Mesenteric fat pad (tissue), 1 donor: Measurements from ENCODE around the gene SHD. TPM values are rescaled to one million over a fixed set of nuclear protein-coding genes. Genes with fewer than 3 reads are reported as not detected.

Experiments used
- DNase-seq: peaks from one replicate; pipeline ENCODE4 v3.0.0-alpha.2; 2020; ENCODE audit warnings: low spot score
- total RNA-seq: library from RNA; stranded (reverse); fragmentation: NEBNext Ultra II Directional; extraction: Animal tissue kit (Norgen Biotek cat#: 25700); gene quantifications from one replicate; pipeline ENCODE4 v1.2.1, GENCODE V29; 2021
- donor health status: DM: yes; HTN: yes; CAD: no.

Gene SHD
- total RNA-seq, 1 donor from 2014 or later: not detected

DNA sequence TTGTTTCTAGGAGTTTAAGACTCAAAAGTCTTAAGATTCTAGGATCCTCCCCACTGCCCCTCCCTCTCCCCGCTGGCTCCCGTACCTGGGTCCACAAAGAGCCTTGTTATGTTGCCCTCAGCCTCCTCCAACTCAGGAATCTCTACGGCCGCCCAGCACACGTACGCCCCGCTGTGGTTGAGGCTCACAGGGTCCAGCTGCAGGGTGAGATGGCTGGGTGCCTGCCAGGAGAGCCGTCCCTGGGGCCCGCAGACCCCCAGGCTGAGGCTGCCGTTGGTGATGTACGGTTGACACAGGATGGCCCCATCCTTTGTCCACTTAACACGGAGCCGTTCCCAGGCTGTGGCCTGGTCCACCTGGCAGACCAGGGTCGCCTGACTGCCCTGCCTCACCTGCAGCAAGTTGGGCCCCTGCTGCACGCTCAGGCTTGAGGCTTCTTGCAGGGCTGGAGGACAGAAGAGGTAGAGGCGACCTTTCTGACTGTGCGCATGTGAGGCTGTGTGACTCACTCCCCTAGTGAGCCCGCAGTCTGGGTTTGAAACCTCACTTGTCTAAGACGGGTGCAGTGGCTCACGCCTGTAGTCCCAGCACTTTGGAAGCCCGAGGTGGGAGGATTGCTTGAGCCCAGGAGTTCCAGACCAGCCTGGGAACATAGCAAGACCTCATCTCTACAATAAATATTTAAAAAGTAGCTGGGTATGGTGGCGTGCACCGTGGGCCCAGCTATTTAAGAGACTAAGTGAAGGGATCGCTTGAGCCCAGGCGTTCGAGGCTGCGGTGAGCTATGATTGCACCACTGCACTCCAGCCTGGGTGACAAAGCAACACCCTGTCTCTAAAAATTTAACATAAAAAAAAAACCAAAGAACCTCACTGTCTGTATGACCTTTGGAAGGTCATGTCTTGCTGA lies 19.1 kb downstream of the SHD start:
- no peak for DNase-seq

DNA sequence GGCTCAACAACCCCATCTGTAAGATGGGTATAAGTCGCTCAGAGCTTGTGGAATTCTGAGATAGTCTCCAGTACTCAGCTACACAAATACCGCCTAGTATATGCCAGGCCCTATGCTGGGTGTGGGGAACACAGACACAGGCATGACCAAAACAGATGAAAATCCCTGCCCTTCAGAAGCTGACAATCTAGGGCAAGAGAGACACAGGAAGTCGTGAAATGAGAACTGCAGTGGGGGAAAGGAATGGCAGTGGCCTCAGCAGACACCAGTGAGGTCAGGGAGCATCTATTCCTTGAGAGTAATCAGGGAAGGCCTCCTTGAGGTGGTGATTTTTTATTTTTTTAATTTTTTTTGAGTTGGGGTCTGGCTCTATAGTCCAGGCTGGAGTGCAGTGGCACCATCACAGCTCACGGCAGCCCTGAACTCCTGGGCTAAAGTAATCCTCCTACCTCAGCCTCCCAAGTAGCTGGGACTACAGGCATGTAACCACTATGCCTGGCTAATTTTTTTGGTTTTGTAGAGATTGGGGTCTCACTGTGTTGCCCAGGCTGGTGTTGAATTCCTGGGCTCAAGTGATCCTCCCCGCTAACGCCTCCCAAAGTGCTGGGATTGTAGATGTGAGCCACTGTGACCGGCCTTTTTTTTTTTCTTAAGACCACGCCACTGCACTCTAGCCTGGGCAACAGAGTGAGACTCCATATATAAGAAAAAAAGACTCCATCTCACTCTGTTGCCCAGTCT lies 19.9 kb downstream of the SHD start:
- DNase-seq: no peak

DNA sequence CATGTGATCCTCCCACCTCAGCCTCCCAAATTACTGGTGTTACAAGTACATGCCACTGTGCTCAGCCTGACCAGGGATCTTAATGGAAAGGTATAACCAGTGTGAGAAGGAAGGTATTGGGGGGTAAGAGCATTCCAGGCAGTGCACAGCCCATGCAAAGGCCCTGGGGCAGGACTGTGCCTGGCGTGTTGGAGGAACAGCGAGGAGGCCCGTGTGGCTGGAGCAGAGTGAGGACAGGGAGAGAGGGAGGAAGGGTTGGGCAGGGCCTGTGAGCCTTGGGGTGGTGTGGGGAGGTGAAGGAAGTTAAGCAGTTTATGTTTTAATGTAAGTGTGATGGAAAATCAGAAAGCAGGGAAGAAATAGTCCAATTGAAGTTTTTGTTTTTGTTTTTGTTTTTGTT lies 21.5 kb downstream of the SHD start:
- no peak for DNase-seq

DNA sequence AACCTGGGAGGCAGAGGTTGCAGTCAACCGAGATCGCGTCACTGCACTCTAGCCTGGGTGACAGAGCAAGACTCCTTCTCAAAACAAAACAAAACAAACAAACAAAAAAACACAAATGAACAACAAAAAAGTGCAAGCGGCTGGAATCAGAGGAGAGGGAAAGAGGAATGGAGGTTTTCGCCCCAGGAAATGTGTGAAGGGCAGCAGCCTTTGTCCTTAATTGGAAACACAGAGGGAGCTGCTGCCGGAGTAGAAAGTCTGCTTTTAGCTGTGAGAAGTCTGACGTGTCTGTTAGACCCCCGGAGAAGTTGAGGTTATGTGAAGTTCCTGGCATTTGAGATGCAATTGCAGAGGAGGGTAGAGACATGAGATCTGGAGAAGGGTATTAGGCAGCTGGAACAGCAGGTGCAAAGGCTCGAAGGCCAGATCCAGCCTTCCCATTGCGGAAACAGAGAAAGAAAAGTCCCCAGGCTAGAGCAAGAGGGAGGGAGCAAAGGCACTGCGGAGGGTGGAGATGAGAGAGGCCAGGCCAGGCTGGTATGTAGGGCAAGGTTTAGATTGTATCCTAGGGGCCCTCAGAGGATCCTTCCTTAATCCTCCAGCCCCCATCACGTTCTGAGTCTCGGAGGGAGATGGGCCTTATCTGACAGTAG lies 22.6 kb downstream of the SHD start:
- no peak for DNase-seq

DNA sequence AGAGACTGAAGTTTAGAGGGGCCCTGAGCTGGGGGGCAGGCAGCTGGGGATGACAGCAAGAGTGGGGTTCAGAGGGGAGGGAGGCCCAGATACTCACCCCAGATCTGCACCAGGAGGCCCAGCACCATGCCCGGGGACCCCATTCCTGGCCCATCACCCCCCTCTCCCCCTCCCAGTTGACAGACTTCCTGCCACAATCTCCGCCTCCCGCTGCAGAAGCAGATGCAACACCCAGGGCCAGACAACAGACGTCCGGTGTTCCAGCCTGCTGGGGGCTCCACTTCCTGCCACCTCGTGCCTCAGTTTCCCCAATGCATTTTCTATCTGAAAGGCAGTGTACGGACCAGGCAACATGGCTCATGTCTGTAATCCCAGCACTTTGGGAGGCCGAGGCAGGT lies 23.2 kb downstream of the SHD start, which contains the start of gene TMIGD2:
Gene TMIGD2 (minus strand): TSS at position 147 of the 398 bp plus-strand sequence. CDS start 4 bp downstream, at position 143.
- no peak for DNase-seq

DNA sequence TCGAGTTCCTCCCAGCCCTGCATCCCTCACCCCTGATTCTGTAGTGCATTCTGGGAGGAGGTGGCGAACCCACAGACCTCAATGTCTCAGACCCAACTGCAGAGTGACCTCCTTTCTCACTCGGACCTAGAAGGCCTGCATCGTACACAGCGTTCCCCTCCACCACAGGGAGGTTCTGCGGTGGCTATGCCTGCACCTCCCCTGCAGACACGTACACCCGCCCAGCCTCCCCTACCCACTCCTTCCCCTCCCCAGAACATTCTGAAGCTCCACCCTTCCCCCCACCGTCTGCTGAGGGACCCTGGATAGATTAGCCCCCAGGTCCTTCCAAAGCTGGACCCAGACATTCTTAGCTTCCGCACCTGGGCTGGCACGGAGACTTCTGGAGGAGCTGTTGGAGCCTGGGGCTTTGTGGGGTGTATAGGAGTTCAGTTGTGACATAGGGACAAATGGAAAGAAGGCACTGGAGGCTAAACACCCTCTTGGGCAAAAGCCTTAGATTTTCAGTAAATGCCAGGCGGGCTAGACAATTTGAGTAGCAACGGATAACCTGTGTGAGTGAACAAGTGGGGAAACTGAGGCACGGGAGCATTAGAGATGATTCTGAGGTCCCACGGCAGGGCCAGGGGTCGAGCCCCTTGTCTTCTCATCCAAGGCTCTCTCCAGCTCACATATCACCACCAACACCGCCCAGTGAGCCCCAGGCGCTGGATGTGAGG lies 24.9 kb downstream of the SHD start:
- no peak for DNase-seq

DNA sequence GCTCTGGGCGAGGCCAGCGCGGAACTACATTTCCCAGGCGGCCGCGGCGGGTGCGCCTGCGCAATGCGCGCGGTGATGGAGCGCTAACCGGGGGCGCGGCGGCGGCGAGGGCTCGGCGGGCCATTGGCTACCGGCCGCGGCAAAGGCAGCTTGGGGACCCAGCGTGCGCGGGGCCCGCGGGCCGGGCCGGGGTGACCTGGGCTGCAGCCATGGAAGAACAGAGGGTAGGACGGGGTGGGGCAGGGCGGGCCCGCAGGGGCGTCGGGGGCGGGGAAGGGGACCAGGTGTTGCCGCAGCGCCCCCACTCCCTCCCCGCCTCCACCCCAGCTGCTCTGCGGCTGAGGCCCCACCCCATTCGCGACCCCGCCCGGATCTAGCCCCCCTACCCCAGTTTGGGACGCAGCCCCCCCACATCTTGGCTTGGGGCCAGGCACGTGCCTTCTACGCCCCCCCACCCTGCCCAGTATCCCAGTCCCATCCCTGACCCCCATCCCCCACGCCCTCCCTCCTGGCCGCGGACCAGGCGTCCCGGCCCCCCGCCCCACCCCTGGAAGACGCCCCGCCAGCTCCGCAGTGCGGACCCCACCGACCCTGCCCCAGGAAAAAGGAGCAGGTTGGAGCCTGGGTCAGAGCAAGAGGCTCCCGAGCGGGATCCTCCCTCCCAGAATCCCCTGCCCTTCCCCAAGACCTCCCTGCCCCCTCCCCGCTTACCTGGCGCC lies 25.6 kb downstream of the SHD start, which contains the start of gene FSD1:
Gene FSD1 (plus strand): TSS at position 61 of the 719 bp plus-strand sequence. CDS start 149 bp downstream, at position 210.
- DNase-seq: no peak

DNA sequence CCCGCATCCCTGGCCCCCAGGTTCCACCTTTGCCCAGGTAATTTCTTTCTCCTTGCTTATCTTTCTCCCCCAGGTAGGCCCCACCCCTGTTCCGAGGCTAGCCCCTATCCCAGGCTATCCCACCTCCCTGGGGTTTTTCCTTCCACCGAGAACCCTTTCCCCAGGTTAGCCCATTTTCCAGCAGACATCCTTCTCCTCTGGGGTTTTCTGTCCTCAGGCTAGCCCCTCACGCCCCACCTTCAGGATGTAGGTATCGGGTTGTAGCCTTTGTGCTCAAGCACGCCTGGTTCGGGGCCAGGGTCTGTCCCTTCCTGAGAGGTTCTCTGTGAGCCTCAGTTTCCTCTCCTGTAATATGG lies 26.2 kb downstream of the SHD start:
- DNase-seq: no peak

DNA sequence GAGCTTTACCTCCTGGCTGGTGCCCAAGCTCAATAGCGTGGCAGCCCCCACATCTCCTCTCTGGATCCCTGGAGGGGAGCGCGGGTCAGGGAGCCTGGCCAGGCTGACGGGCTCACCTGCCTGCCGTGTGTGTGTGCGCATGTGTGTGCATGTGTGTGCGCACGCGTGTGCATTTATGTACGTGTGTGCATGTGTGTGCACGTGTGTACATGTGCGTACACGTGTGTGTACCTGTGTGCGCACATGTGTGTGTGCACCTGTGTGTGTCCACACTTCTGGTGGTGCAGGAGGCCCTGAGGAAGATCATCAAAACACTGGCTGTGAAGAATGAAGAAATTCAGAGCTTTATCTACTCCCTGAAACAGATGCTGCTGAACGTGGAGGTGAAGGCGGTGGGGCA lies 26.6 kb downstream of the SHD start:
- DNase-seq: no peak

DNA sequence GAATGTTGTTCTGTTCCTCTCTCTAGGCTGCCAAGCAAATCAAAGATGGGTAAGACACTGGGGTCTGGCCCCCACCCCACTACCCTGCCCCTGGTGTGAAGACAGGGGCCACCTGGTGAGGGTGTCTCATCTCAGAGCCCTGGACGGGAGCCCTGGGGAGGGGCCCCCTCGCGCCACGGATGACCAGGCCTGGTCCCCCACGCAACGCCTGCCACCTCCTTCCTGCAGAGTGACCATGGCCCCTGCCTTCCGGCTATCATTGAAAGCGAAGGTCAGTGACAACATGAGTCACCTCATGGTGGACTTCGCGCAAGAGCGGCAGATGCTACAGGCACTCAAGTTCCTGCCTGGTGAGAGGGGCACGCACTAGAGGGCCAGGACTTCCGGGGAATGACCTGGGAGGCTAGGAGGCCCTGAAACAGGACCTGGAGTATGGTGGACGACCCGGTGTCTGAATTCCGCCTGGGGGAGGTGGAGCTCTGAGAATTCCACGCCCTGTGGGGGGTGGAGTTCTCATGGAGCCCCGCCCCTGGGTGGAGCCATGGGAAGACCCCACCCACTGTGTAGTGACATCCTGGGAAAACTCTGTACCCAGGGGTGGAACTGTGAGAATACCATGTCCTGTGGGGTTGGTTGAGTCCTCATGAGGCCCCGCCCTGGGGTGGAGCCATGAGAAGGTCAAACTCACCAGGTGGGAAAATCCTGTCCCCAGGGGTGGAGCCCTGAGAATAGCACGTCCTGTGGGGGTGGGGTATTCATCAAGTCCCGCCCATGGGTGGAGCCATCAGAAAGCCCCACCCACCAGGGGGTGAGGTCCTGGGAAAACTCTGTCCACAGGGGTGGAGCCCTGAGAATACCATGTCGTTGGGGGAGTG lies 31.4 kb downstream of the SHD start:
- DNase-seq: no peak

DNA sequence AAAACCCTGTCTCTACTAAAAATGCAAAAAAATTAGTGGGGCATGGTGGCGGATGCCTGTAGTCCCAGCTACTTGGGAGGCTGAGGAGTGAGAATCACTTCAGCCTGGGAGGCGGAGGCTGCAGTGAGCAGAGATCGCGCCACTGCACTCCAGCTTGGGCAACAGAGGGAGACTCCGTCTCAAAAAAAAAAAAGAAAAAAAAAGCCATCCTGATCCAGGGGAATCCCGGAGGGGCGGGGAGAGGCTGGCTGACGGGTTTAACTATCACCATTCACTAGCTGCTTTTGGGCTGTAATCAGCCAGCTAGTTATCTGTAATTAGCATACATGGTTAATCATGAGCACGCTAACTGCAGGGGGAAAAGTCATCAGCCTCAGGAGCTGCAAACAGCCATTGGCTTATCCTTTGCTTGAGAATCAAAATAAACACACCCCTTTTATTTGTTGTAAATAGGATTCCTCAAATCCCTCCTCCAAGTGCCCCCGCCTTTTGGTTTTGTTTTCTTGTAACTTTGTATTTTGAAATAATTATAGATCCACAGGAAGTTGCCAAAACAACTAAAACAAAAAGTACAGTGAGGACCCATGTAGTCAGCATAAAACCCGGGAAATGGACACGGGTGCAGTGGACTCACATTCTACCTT lies 34.9 kb downstream of the SHD start:
- no peak for DNase-seq

DNA sequence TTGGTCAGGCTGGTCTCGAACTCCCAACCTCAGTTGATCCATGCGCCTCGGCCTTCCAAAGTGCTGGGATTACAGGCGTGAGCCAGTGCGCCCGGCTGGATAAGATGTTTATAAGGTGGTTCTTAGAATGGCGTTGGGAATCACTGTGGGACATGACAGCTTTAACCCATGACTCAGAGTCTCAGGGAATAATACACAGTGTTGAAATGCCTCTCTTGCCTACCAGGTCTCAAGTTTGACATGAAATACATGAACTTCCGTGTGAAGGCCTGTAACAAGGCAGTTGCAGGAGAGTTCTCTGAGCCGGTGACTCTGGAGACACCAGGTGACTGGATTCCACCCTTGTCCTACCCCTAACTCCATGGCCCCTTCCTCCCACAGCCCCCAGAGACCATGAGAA lies 37.9 kb downstream of the SHD start:
- no peak for DNase-seq

DNA sequence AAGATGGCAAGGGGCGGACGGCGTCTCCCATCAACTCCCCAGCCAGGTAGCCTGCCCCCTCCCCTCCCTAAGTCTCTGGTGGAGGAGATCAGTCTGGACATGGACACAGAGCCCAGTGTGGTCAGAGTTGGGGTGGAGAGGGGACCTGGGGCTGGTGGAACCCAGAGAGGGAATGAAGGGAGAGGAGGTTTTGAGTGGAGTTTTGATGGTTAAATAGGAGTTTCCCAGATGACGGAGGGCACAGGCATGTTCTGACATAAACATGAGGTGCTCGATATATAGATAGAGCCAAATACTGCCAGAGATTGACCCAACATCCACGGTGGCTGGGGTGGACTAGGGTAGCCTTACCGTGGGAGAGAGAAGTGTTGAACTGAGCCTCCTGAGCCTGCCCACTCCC lies 39.4 kb downstream of the SHD start:
- no peak for DNase-seq

DNA sequence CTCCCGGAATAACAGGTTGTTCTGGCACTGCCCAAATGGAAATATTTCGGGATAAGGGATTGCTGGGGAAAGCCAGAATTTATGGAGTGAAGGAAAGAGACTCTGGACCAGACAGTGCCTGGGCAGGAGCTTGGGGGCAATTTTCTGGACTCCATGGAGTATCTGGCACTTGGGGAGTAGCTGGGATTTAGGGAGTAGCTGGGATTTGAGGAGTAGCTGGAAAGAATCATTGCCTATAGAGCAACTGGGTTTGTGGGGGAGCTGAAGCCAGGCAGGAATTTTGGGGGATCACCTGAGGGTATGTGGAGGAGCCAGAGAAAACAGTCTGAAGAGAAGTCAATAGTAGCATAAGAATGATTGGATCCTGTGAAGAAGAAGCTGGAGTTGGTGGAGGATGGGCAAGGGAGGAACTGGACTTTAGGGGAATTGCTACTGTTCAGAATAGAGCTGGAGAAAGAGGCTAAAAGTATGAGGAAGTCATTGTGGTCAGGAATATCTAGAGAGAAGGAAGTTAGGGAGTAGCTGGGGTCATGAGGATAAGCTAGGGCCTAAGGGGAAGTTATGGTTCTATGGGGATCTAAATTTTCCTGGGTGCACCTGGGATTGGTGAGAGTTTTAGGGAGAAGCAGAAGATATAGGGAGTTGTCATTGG lies 40.1 kb downstream of the SHD start:
- no peak for DNase-seq

DNA sequence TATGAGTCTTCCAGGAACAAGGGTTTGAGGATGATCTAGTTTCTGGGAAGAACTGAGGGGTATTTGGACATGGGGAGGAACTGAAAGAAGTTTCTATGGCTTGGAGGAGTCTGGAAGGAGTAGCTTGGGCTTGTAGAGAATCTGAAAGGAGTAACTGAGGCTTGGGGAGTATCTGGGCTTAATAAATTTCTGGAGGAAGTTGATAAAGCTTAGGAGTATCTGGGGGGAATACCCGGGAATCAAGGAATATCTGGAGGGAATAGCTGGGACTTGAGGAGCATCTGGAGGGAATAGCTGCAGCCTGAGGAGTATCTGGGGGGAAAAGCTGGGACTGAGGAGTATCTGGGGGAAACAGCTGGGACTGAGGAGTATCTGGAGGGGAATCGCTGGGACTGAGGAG lies 41.4 kb downstream of the SHD start:
- no peak for DNase-seq

DNA sequence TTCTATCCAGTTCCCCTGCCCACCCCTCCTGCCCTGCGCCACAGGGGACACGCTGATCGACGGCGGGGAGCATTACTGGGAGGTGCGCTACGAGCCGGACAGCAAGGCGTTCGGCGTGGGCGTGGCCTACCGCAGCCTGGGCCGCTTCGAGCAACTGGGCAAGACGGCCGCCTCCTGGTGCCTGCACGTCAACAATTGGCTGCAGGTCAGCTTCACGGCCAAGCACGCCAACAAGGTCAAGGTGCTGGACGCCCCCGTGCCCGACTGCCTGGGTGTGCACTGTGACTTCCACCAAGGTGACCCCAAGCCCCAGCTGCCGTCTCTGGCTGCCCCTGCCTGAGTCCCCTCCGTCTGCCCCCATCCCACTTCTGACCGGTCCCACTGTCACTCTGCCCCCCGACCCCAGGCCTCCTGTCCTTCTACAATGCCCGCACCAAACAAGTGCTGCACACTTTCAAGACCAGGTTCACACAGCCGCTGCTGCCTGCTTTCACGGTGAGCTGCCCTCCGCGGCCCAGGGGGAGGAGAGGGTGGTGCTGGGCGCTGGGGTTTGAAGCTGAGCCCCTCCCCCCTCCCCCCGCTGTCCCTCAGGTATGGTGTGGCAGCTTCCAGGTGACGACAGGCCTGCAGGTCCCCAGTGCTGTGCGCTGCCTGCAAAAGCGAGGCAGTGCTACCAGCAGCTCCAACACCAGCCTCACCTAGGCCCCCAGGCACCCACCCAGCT lies 44.0 kb downstream of the SHD start:
- DNase-seq: no peak

DNA sequence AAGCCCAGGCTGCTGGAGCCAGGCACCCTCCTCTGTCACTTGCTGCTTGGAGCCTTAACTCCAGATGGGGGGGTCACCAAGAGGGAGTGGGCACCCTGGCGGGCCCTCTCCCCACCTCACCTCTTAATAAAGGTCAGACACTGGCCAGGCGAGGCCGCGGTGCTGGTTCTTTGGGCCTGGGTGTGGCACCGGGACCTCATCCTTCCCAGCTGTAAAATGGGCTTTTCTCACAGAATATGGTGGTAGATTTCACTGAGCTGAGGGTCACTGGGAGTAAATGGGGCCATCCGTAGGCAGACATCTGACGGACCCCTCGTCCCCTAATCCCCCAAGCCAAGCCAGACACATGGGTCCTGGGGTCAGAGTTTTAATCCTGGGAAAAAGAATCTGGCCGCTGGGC lies 44.6 kb downstream of the SHD start:
- DNase-seq: no peak

DNA sequence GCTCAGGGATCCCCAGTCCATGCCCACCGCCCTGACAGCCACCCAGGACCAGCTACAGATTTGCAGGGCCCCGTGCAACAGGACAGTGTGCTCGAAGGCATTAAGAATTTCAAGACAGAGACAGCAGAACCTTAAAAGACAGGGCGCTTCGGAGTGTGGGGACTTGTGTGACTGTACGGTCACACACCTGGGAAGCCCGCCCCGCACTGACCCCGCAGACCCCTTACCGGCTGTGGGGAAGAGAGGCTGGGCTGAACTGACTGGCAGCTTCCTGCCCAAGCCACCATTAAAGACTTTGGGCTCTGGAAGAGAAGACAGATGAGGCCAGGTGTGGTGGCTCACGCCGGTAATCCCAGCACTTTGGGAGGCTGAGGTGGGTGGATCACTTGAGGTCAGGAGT lies 45.2 kb downstream of the SHD start:
- DNase-seq: no peak
